Activated CD4-positive, alpha-beta memory T cell treated with anti-CD3 and anti-CD28 coated beads for 36 hours (primary cell): Measurements from ENCODE around the gene OR10Z1. TPM values are rescaled to one million over a fixed set of nuclear protein-coding genes. Genes with fewer than 3 reads are reported as not detected.

Experiments
- CTCF ChIA-PET: fragments of 350-600 bp; sonication (Branson Sonifier 250); formaldehyde crosslinking; loops from one replicate; lab custom pipeline; 2021; ENCODE audit warnings: antibody characterized with exemption, inconsistent platforms; lab: Charles Lee
- POLR2A ChIA-PET: fragments of 350-600 bp; sonication (Branson Sonifier 250); formaldehyde crosslinking; loops from one replicate; lab custom pipeline; 2021; ENCODE audit warnings: antibody characterized with exemption; lab: Charles Lee
- DNase-seq: peaks from one replicate; pipeline ENCODE4 v3.0.0-alpha.2; 2020
- H3K27ac Mint-ChIP-seq: one replicate; pipeline ENCODE4 v1.8.0; 2021; ENCODE audit warnings: mixed read lengths
- H3K27me3 Mint-ChIP-seq: one replicate; pipeline ENCODE4 v1.8.0; 2021; ENCODE audit warnings: mixed read lengths
- H3K36me3 Mint-ChIP-seq: one replicate; pipeline ENCODE4 v1.8.0; 2021; ENCODE audit warnings: mixed read lengths
- H3K4me1 Mint-ChIP-seq: one replicate; pipeline ENCODE4 v1.8.0; 2021; ENCODE audit warnings: low read depth, mixed read lengths
- H3K4me3 Mint-ChIP-seq: one replicate; pipeline ENCODE4 v1.8.0; 2021; ENCODE audit warnings: mild to moderate bottlenecking, mixed read lengths
- H3K9me3 Mint-ChIP-seq: one replicate; pipeline ENCODE4 v1.8.0; 2021; ENCODE audit warnings: mixed read lengths
- intact Hi-C: fragments of 100-400 bp; cut with micrococcal nuclease; formaldehyde crosslinking; loops from one replicate; pipeline ENCODE4 v1.15.1; 2023
- total RNA-seq, 2 experiments: library from RNA; stranded (reverse); gene quantifications; one replicate each; pipeline ENCODE4 v1.2.3, GENCODE V29; 2021

OR10Z1 gene, protein sequence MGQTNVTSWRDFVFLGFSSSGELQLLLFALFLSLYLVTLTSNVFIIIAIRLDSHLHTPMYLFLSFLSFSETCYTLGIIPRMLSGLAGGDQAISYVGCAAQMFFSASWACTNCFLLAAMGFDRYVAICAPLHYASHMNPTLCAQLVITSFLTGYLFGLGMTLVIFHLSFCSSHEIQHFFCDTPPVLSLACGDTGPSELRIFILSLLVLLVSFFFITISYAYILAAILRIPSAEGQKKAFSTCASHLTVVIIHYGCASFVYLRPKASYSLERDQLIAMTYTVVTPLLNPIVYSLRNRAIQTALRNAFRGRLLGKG
- total RNA-seq, result not detected

DNA sequence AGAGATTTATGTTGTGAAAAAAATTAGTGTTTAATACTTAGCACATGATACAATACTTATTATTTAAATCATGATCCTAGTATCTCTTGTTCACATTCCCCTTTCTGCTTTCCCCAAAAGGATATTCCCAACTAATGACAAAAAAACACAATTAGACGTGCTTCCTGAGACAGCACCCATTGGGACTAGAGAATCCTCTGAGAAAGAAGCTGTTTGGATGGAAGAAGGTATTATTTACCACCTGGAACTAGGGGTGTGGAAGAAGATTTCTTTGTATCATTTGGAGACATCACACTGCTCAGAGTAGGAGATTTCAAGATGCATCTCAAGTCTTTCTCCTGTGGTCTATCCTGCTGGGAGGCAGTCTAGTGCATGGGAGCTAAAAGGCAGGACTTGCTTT is at the start of gene OR10Z1:
TSS of gene OR10Z1 (plus strand) at position 301 of the 400 bp plus-strand sequence. CDS start 1,171 bp downstream, outside the sequence.
- POLR2A ChIA-PET, result no interaction called here
- intact Hi-C loops, result no loop called here
- Mint-ChIP-seq H3K27me3 (no peaks in the 10 kb centered on the region), H3K27ac (no peak within 1 kb of the TSS), H3K4me3 (no peak within 1 kb of the TSS), H3K36me3 (no peaks in the 10 kb centered on the region), H3K4me1 (no peaks in the 10 kb centered on the region), H3K9me3 (no peaks in the 10 kb centered on the region)
- CTCF ChIA-PET, result no interaction called here
- no peak for DNase-seq

DNA sequence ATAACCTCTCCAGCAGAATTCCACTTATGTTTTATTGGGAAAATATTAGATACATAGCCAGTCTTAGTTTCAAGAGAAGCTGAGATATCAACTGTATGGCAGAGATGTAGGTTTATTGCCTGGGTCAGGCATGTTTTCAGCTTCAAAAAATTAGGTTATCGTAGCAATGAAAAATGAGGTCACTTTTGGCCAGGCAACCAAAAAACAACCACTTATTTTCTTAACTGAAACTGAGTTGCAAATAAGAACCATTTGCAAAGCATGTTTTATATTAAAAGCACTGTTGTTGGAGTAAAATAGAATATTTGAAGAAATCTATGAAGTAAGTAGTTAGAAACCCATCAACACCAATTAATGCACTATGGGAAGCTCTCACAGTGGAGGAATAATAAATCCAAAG is 45.4 kb upstream of the OR10Z1 start:
- H3K9me3 Mint-ChIP-seq, result no peaks in the 10 kb centered on the region
- CTCF ChIA-PET, result no interaction called here
- no peak overlapping the region for H3K27ac Mint-ChIP-seq
- intact Hi-C loops, result no loop called here
- peaks cover 7% of the 10 kb centered on the region for H3K27me3 Mint-ChIP-seq
- POLR2A ChIA-PET, result no interaction called here
- no peaks in the 10 kb centered on the region for H3K36me3 Mint-ChIP-seq
- H3K4me3 Mint-ChIP-seq, result no peak overlapping the region
- DNase-seq, result no peak
- H3K4me1 Mint-ChIP-seq, result no peaks in the 10 kb centered on the region

DNA sequence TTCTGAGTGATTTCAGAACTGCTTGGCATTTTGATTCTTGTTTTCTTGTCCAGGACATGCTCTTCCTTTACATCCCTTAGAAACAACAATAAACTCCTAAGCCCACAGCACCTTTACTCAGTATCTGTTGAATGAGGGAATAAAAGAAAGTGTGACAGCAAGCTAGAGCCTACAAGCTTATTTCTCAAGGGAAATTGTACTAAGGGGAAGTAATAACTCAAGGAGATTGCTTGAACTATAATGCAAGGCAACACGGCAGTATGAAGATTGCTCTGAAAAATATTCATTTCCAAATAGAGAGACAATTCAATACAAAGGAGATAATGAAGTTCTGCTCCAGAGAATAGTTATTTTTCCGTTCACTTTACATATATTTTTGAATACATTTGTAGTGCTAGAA is 41.2 kb upstream of the OR10Z1 start:
- peaks cover 9% of the 10 kb centered on the region for H3K27me3 Mint-ChIP-seq
- CTCF ChIA-PET, result no interaction called here
- H3K9me3 Mint-ChIP-seq, result no peaks in the 10 kb centered on the region
- no peak overlapping the region for H3K27ac Mint-ChIP-seq
- H3K4me3 Mint-ChIP-seq, result no peak overlapping the region
- intact Hi-C loops, result no loop called here
- no peaks in the 10 kb centered on the region for H3K36me3 Mint-ChIP-seq
- no peaks in the 10 kb centered on the region for H3K4me1 Mint-ChIP-seq
- POLR2A ChIA-PET, result no interaction called here
- DNase-seq, result no peak

DNA sequence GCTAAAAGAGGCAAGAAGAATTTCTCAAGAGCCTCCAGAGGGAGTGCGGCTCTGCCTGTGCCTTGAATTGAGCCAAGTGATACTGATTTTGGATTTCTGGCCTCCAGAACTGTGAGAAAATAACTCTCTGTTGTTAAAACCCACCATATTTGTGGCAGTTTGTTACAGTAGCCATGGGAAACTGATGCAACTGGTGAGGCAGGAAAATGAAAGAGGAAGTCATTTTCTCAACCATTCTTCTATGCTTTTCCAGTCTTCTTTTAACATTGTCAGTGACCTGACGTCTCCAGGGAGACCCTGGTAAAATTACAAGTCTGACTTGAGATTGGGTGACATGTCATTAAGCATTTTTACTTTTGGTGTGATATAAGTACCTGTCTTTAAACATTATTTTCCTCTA is 40.5 kb upstream of the OR10Z1 start:
- no peak for DNase-seq
- Mint-ChIP-seq H3K9me3 (no peaks in the 10 kb centered on the region), H3K27me3 (peaks cover 8% of the 10 kb centered on the region), H3K4me1 (no peaks in the 10 kb centered on the region), H3K36me3 (no peaks in the 10 kb centered on the region), H3K4me3 (no peak overlapping the region), H3K27ac (no peak overlapping the region)
- intact Hi-C loops, result no loop called here
- CTCF ChIA-PET, result no interaction called here
- POLR2A ChIA-PET, result no interaction called here

DNA sequence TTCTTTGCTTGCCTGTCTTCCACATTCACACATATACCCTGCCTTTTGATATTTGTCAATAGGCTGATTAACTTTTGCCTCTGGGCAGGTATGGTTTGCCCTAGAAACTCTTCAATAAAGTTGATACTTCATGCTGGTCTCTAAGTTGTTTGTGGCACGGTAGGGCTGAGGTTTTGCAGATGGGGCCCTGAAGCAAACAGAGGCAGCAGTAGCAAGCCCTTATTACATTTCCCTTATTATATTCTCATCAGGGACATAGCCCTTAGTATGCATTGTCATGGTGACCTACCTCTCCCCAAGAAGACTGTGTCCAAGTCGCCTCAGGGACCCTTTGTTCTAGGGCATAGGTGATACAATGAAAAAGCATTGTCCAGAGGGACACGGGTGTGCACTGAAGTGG is 34.6 kb upstream of the OR10Z1 start, which contains the start of gene OR6P1:
TSS of gene OR6P1 (minus strand) at position 101 of the 400 bp plus-strand sequence. CDS start 6,976 bp downstream, outside the sequence.
- CTCF ChIA-PET, result no interaction called here
- intact Hi-C loops, result no loop called here

DNA sequence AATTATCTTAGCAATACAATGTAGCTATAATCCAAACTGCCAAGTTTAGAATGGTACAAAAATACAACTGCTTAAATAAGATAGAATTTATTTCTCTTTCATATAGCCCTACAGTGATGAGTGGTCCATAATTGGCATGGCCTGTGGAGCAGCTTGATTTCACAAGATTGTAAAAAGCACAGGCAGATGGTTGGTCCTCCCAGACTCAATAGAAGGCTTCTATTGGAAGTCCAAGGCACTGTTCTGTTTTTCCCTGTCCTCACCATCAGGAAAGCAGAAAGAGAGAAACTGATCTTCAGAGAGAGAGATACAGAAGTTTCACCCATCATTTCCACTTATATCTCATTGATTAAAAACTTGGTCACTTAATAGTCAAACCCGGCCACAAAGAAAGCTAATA is 32.8 kb upstream of the OR10Z1 start:
- CTCF ChIA-PET, result no interaction called here
- intact Hi-C loops, result no loop called here
- no peaks in the 10 kb centered on the region for H3K36me3 Mint-ChIP-seq

More for the DNA sequence above, 34.6 kb upstream of the OR10Z1 start, which contains the start of gene OR6P1:
- POLR2A ChIA-PET, result no interaction called here
- no peaks in the 10 kb centered on the region for H3K36me3 Mint-ChIP-seq
- no peak within 1 kb of the TSS for H3K27ac Mint-ChIP-seq
- no peak within 1 kb of the TSS for H3K4me3 Mint-ChIP-seq
- no peaks in the 10 kb centered on the region for H3K4me1 Mint-ChIP-seq
- no peaks in the 10 kb centered on the region for H3K9me3 Mint-ChIP-seq
- peaks cover 6% of the 10 kb centered on the region for H3K27me3 Mint-ChIP-seq
- no peak for DNase-seq

DNA sequence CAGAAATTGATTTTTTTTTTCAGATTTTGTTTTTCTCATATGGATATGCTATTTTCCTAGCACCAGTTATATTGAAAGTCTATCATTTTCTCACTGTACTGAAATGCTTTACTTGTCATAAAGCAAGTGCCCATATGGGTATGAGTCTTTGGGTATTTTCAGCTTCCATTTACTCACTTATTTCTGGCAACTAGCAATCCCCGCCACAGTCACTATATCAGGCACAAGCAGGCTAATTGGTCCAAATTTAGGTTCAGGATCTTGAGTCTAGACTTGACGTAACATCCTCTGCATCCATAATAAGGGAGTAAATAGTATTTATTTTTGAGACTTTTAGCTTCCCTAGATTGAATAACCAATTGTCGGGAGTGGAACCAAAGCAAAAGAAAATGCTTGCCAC is 27.5 kb upstream of the OR10Z1 start:
- Mint-ChIP-seq H3K9me3 (no peaks in the 10 kb centered on the region), H3K4me1 (no peaks in the 10 kb centered on the region), H3K36me3 (no peaks in the 10 kb centered on the region), H3K27me3 (peaks cover 16% of the 10 kb centered on the region), H3K27ac (no peak overlapping the region), H3K4me3 (no peak overlapping the region)
- CTCF ChIA-PET, result no interaction called here
- intact Hi-C loops, result no loop called here
- POLR2A ChIA-PET, result no interaction called here
- DNase-seq, result no peak

More for the DNA sequence above, 32.8 kb upstream of the OR10Z1 start:
- no peak overlapping the region for H3K27ac Mint-ChIP-seq
- no peak overlapping the region for H3K4me3 Mint-ChIP-seq
- H3K4me1 Mint-ChIP-seq, result no peaks in the 10 kb centered on the region
- peaks cover 6% of the 10 kb centered on the region for H3K27me3 Mint-ChIP-seq
- POLR2A ChIA-PET, result no interaction called here
- no peaks in the 10 kb centered on the region for H3K9me3 Mint-ChIP-seq
- DNase-seq, result no peak

DNA sequence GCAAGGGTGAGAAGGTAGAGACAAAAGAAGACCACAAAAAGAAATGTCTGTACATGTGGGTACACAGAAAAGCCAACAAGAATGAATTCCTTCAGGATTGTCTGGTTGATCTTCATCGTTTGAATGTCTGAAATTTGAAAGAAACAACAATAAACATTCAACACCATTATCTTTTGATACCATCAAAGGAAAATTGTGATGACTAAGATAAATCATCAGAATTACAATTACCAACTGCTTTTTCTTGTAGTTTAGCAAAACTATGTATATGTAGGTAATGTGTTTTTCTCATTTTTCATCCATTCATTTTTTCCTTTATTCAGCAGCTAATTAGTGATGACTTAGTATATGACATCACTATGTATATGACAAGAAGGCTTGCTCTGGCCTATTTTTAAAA is 25.3 kb upstream of the OR10Z1 start, which contains the start of gene OR10X1:
TSS of gene OR10X1 (minus strand) at position 167 of the 400 bp plus-strand sequence. CDS start at position 167, 0 bp downstream.
- CTCF ChIA-PET, result no interaction called here
- Mint-ChIP-seq H3K27ac (no peak within 1 kb of the TSS), H3K4me1 (no peaks in the 10 kb centered on the region), H3K27me3 (peaks cover 16% of the 10 kb centered on the region), H3K4me3 (no peak within 1 kb of the TSS), H3K36me3 (no peaks in the 10 kb centered on the region), H3K9me3 (no peaks in the 10 kb centered on the region)
- DNase-seq, result no peak
- intact Hi-C loops, result no loop called here
- POLR2A ChIA-PET, result no interaction called here

DNA sequence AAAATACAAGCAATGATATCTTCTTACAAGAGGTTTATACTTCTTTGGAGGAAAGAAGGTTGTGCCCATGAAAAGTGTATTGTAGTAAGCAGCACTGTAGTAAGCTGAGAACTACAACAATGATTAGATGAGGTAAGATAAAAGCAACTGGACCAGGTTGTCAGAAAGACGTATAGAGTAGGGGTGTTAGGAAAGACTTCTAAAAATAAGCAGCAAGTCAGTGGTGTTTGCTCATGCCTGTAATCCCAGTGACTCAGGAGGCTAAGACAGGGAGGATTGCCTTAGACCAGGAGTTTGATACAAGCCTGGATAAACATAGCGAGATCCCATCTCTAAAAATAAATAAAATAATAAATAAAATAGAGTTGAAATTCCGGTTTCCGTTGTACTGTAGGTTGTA is 21.1 kb upstream of the OR10Z1 start:
- intact Hi-C loops, result no loop called here
- POLR2A ChIA-PET, result no interaction called here
- DNase-seq, result no peak
- Mint-ChIP-seq H3K27me3 (peaks cover 13% of the 10 kb centered on the region), H3K9me3 (peaks cover 7% of the 10 kb centered on the region), H3K4me1 (no peaks in the 10 kb centered on the region), H3K36me3 (no peaks in the 10 kb centered on the region), H3K4me3 (no peak overlapping the region), H3K27ac (no peak overlapping the region)
- CTCF ChIA-PET, result no interaction called here

DNA sequence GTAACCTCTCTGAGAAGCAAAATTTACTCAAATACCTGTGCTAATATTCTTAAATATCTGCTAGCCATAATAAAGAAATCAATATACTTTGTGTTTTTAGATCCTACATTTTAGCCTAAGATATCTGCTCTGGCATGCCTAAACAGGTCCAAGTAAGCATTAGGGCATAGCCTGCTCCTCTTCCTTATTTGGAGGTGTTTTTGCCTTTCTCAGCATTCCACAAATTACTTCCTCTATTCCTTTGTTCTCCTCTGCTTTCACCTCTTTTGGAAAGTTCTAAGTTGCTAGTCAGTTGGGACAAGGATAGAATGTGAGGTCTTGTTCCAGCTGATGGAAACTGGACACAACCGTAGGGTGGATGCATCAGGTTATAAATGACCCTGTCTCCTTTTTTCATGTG is 18.1 kb upstream of the OR10Z1 start:
- Mint-ChIP-seq H3K27ac (no peak overlapping the region), H3K9me3 (peaks cover 7% of the 10 kb centered on the region), H3K4me3 (no peak overlapping the region), H3K27me3 (peaks cover 7% of the 10 kb centered on the region), H3K4me1 (no peaks in the 10 kb centered on the region), H3K36me3 (no peaks in the 10 kb centered on the region)
- POLR2A ChIA-PET, result no interaction called here
- CTCF ChIA-PET, result no interaction called here
- no peak for DNase-seq
- intact Hi-C loops, result no loop called here

DNA sequence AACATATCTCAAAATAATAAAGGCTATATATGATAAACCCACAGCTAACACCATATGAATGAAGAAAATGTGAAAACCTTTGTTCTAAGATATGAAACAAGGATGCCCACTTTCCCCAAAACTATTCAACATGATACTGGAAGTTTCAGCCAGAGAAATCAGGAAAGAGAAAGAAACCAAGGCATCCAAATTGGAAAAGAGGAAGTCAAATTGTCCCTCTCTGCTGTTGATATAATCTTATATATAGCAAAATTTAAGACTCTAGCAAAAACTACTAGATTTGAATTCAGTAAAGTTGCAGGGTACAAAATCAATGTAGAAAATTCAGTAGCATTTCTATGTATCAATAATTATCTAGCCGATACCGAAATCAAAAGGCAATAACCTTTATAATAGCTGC is 4.3 kb upstream of the OR10Z1 start:
- Mint-ChIP-seq H3K9me3 (peaks cover 24% of the 10 kb centered on the region), H3K36me3 (peaks cover 2% of the 10 kb centered on the region), H3K27me3 (peaks cover 2% of the 10 kb centered on the region), H3K27ac (no peak overlapping the region), H3K4me3 (no peak overlapping the region), H3K4me1 (no peaks in the 10 kb centered on the region)
- CTCF ChIA-PET, result no interaction called here
- POLR2A ChIA-PET, result no interaction called here
- intact Hi-C loops, result no loop called here
- DNase-seq, result no peak

DNA sequence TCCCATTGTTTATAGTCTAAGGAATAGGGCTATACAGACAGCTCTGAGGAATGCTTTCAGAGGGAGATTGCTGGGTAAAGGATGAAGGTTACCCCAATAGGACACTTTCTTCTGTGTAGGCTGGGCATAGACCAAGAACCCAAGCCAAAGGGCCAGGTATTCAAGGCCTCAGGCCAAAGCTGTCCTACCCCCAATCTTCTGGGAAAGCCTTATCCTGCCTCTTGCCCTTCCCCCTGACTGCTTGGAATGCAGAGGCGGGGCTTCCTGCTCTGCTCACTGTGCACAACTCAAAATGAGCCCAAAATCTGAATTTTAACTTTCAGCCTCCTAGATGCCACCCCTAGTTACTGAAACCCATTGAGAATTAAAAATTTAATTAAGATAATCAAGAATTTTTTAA is 2.2 kb downstream of the OR10Z1 start:
- H3K4me3 Mint-ChIP-seq, result no peak overlapping the region
- H3K27ac Mint-ChIP-seq, result no peak overlapping the region
- intact Hi-C loops, result no loop called here
- H3K36me3 Mint-ChIP-seq, result no peaks in the 10 kb centered on the region
- no peaks in the 10 kb centered on the region for H3K27me3 Mint-ChIP-seq
- ChIA-PET POLR2A (no interaction called here), CTCF (no interaction called here)
- peaks cover 4% of the 10 kb centered on the region for H3K4me1 Mint-ChIP-seq
- H3K9me3 Mint-ChIP-seq, result no peaks in the 10 kb centered on the region
- DNase-seq, result no peak

DNA sequence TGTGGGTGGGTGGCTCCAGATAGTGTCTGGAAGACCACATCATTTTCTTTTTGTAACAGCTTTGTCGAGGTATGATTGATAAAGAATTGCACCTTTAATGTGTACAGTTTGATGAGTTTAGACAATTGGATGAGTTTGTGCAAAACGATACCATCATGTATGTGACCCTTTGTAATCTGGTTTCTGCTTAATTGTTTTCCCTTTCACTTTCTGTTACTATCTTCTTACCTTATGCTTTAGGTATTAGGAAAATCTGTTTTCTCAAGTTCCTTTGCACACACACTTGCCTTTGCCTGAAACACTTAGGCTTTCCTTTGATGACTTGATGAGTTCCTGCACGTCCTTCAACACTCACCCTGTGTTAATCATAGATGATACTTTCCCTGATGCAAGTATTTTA is 6.8 kb downstream of the OR10Z1 start:
- Mint-ChIP-seq H3K9me3 (no peaks in the 10 kb centered on the region), H3K27me3 (no peaks in the 10 kb centered on the region), H3K4me1 (peaks cover 5% of the 10 kb centered on the region), H3K27ac (no peak overlapping the region), H3K4me3 (no peak overlapping the region), H3K36me3 (no peaks in the 10 kb centered on the region)
- DNase-seq, result no peak
- ChIA-PET CTCF (no interaction called here), POLR2A (no interaction called here)
- intact Hi-C loops, result no loop called here
